Thyroid gland (tissue), 4 donors: ENCODE results near the gene ASPDH. TPM values are rescaled to one million over a fixed set of nuclear protein-coding genes. Genes with fewer than 3 reads are reported as not detected.
"Not testable (repeated sequence)": the region's sequence is repeated elsewhere in the genome, so short reads cannot be mapped to it uniquely, and the experiment has no call there.

ENCODE experiments used
- DNase-seq, 2 donors: peaks; one replicate each; pipeline ENCODE4 v3.0.0-alpha.2; 2019
- H3K27ac ChIP-seq, 3 donors: fragments of 200-600 bp; sonication (generic); 1 replicate in 2 of 3; 2 replicates in 1 of 3; pipeline ENCODE4 v1.5.1; 2016 to 2019; ENCODE audit warnings: mild to moderate bottlenecking in 1 of 3, moderate library complexity in 1 of 3
- H3K27me3 ChIP-seq: fragments of 200-600 bp; sonication (generic); one replicate; pipeline ENCODE4 v1.5.1; 2019
- H3K36me3 ChIP-seq, 2 donors: fragments of 200-600 bp; sonication (generic); one replicate each; pipeline ENCODE4 v1.5.1; 2016 to 2019
- H3K4me1 ChIP-seq, 2 donors: fragments of 200-600 bp; sonication (generic); one replicate each; pipeline ENCODE4 v1.5.1; 2017 to 2019
- H3K4me3 ChIP-seq, 3 donors: fragments of 200-600 bp; sonication (generic); replicated peaks in 1 of 3; 1 replicate in 2 of 3; 2 replicates in 1 of 3; pipeline ENCODE4 v1.5.1; 2016; ENCODE audit warnings: mild to moderate bottlenecking in 1 of 3
- H3K9me3 ChIP-seq: fragments of 200-600 bp; sonication (generic); one replicate; pipeline ENCODE4 v1.5.1; 2017
- CTCF ChIP-seq, 6 experiments: fragments of 200-600 bp in 3 of 6; fragments of 450-650 bp in 3 of 6; sonication (generic) in 3 of 6; IDR thresholded peaks; one replicate each; pipeline ENCODE4 v1.5.1; 2016 to 2019; ENCODE audit warnings: antibody characterized with exemption in 6 of 6, mild to moderate bottlenecking in 2 of 6, inconsistent platforms in 1 of 6, moderate library complexity in 1 of 6
- POLR2A ChIP-seq, 2 donors: fragments of 450-650 bp; IDR thresholded peaks; one replicate each; pipeline ENCODE4 v1.6.1; 2017; ENCODE audit warnings: antibody characterized with exemption in 2 of 2, mild to moderate bottlenecking in 2 of 2, moderate library complexity in 1 of 2
- WGBS, 2 donors: methylation state at CpG; one replicate each; pipeline ENCODE4 v1.1.5; 2017; 5-methylcytosine and 5-hydroxymethylcytosine counted together
- intact Hi-C: fragments of 100-400 bp; cut with DNase I; formaldehyde crosslinking; loops from one replicate; pipeline ENCODE4 v1.15.1; 2023
- total RNA-seq, 4 donors: library from RNA; depleted of rRNA; stranded (reverse); fragments of >200 nt; gene quantifications; one replicate each; pipeline ENCODE4 v1.2.3, GENCODE V29; 2016

Gene ASPDH
- total RNA-seq, 4 donors from 2014 or later: not detected

GRCh38 chr19:50475736-50476223, 37.9 kb downstream of the ASPDH start:
- Histone ChIP-seq H3K27ac (peak overlapping the region in 2 of 3 donors; percentile 44 to 75), H3K4me3 (peak overlapping the region in 1 of 3 donors; percentile 81), H3K27me3 (no peaks in the 10 kb centered on the region), H3K9me3 (no peaks in the 10 kb centered on the region), H3K4me1 (peaks cover 10 to 17% of the 10 kb centered on the region in 2 donors), H3K36me3 (peaks cover 21 to 30% of the 10 kb centered on the region in 2 donors)
- DNase-seq: no peak
- 71 to 86% methylated on average over 24 to 26 of the region's 29 CpGs for WGBS, 2 donors
- intact Hi-C loops: loop anchor here (5.0 kb wide), 1 partner anchor 37 kb away; the partner anchor contains the start of genes ASPDH and JOSD2
- TF ChIP-seq POLR2A (IDR thresholded peaks at IDR 0.05) (no peak), CTCF (IDR thresholded peaks at IDR 0.05) (no peak)

DNA sequence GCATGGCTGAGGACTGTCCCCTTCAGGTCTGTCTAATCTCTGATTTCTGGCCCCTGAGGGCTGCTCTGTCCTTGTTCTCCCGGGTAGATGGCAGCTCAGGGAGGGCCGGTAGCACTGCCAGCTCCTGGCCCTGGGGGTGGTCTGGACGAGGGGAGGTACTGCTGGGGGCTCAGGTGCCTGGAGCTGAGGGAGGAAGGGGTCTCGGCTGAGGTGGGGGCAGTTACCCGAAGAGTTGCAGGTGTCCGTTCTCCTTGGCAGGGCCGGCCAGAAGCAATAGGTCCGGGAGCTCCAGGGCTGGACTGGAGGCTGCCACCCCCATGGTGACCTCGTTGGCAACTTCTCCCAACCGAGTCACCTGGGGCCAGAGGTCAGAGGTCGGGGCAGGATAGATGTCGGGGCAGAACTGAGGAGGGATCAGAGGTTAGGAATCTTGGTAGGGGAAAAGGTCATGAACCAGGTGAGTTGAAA, 38.6 kb downstream of the ASPDH start:
- no peak overlapping the region for H3K4me3 ChIP-seq
- 80 to 88% methylated on average over 10 to 12 of the region's 12 CpGs for WGBS, 2 donors
- DNase-seq: no peak
- no peaks in the 10 kb centered on the region for H3K9me3 ChIP-seq
- H3K36me3 ChIP-seq: peaks cover 14 to 23% of the 10 kb centered on the region in 2 donors
- H3K27me3 ChIP-seq: no peaks in the 10 kb centered on the region
- H3K4me1 ChIP-seq: peaks cover 10 to 17% of the 10 kb centered on the region in 2 donors
- H3K27ac ChIP-seq: no peak overlapping the region
- intact Hi-C loops: loop anchor here (5.0 kb wide), 1 partner anchor 37 kb away; the partner anchor contains the start of genes ASPDH and JOSD2
- TF ChIP-seq CTCF (IDR thresholded peaks at IDR 0.05) (no peak), POLR2A (IDR thresholded peaks at IDR 0.05) (no peak)

- H3K27me3 ChIP-seq, intact Hi-C loops, H3K9me3 ChIP-seq, DNase-seq, H3K36me3 ChIP-seq, H3K27ac ChIP-seq, H3K4me3 ChIP-seq: not testable (repeated sequence)
- H3K4me1 ChIP-seq: peaks cover 10 to 15% of the 10 kb centered on the region in 2 donors
- 49 to 51% methylated on average over 2 to 3 of the region's 3 CpGs for WGBS, 2 donors
These were observed 40.4 kb downstream of the ASPDH start for GRCh38 chr19:50473336-50473735.

GRCh38 chr19:50468818-50469217, 44.9 kb downstream of the ASPDH start:
- Histone ChIP-seq H3K4me1 (peaks cover 7 to 16% of the 10 kb centered on the region in 2 donors), H3K36me3 (no peaks in the 10 kb centered on the region), H3K27me3 (no peaks in the 10 kb centered on the region), H3K27ac (no peak overlapping the region), H3K4me3 (no peak overlapping the region), H3K9me3 (no peaks in the 10 kb centered on the region)
- DNase-seq: no peak
- intact Hi-C loops: no loop called here
- 88 to 92% methylated on average over 6 of the region's 6 CpGs for WGBS, 2 donors
- TF ChIP-seq CTCF (IDR thresholded peaks at IDR 0.05): no peak
- TF ChIP-seq POLR2A (IDR thresholded peaks at IDR 0.05): no peak

DNA sequence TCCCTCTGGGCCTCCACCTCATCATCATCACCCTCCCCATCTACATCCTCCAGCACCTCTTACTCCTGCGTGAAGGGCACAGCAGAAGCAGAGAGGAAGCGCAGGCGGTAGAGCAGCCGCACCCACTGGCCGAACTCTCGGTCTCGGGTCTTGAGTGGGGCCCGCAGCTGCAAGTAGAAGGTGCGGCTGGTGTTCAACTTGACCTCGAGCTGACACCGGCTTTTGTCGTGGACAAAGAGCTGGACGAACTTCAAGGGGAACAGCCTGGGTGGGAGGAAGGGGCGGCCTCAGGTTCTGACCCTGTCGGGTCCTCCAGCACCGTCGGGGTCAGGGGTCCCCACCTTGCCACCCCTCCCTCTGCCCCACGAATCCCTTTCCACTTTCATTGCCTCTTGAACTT, 46.1 kb downstream of the ASPDH start:
- no peaks in the 10 kb centered on the region for H3K27me3 ChIP-seq
- H3K27ac ChIP-seq: no peak overlapping the region
- 84 to 89% methylated on average over 18 of the region's 18 CpGs for WGBS, 2 donors
- peaks cover 7 to 16% of the 10 kb centered on the region in 2 donors for H3K4me1 ChIP-seq
- H3K36me3 ChIP-seq: no peaks in the 10 kb centered on the region
- no peak overlapping the region for H3K4me3 ChIP-seq
- DNase-seq: no peak
- TF ChIP-seq CTCF (IDR thresholded peaks at IDR 0.05) (no peak), POLR2A (IDR thresholded peaks at IDR 0.05) (no peak)
- no peaks in the 10 kb centered on the region for H3K9me3 ChIP-seq
- intact Hi-C loops: no loop called here
